ENCODE results near the gene KCNJ8.
"Not testable (repeated sequence)": the region's sequence is repeated elsewhere in the genome, so short reads cannot be mapped to it uniquely, and the experiment has no call there.

KCNJ8 gene

GRCh38 chr12:21782723-21783122 lies 8.2 kb upstream of the KCNJ8 start:
- not testable (repeated sequence) for DNase-seq

GRCh38 chr12:21780786-21781185 lies 6.3 kb upstream of the KCNJ8 start:
- DNase-seq = no peak

GRCh38 chr12:21776175-21776574 lies 1.7 kb upstream of the KCNJ8 start:
- no peak for DNase-seq

GRCh38 chr12:21775133-21775820 lies 771 bp upstream of the KCNJ8 start:
- DNase-seq = no peak

- DNase-seq = no peak
Measured at GRCh38 chr12:21773806-21774205, 700 bp downstream of the KCNJ8 start.

GRCh38 chr12:21773263-21773741 lies 1.2 kb downstream of the KCNJ8 start:
- peak in 1 of 5 experiments; percentile 4 for DNase-seq

GRCh38 chr12:21771311-21771710 lies 3.2 kb downstream of the KCNJ8 start:
- DNase-seq = no peak

GRCh38 chr12:21769307-21769706 lies 5.2 kb downstream of the KCNJ8 start:
- no peak for DNase-seq

- DNase-seq = no peak
Measured at GRCh38 chr12:21766403-21766802, 8.1 kb downstream of the KCNJ8 start.

GRCh38 chr12:21764950-21765349 lies 9.6 kb downstream of the KCNJ8 start:
- DNase-seq = no peak

GRCh38 chr12:21764065-21764464 lies 10.4 kb downstream of the KCNJ8 start:
- no peak for DNase-seq

GRCh38 chr12:21763531-21763930 lies 11.0 kb downstream of the KCNJ8 start:
- no peak for DNase-seq

GRCh38 chr12:21759737-21760136 lies 14.8 kb downstream of the KCNJ8 start:
- DNase-seq = no peak

GRCh38 chr12:21757735-21758134 lies 16.8 kb downstream of the KCNJ8 start:
- DNase-seq = no peak

GRCh38 chr12:21756699-21757098 lies 17.8 kb downstream of the KCNJ8 start:
- DNase-seq = no peak

GRCh38 chr12:21751517-21751916 lies 23.0 kb downstream of the KCNJ8 start:
- no peak for DNase-seq

GRCh38 chr12:21745258-21745657 lies 29.2 kb downstream of the KCNJ8 start:
- no peak for DNase-seq

GRCh38 chr12:21731144-21731543 lies 43.4 kb downstream of the KCNJ8 start:
- DNase-seq = no peak

GRCh38 chr12:21725731-21726130 lies 48.8 kb downstream of the KCNJ8 start:
- DNase-seq = no peak

- no peak for DNase-seq
Measured at GRCh38 chr12:21718944-21719650, 55.4 kb downstream of the KCNJ8 start.

- DNase-seq = no peak
Measured at GRCh38 chr12:21718403-21718802, 56.1 kb downstream of the KCNJ8 start.

- no peak for DNase-seq
Measured at GRCh38 chr12:21717767-21718166, 56.7 kb downstream of the KCNJ8 start.

GRCh38 chr12:21715386-21715785 lies 59.1 kb downstream of the KCNJ8 start:
- no peak for DNase-seq

Data from T-helper 2 cell (primary cell).